K562 (cell line): ENCODE measurements around the gene PHAX. TPM values are rescaled to one million over a fixed set of nuclear protein-coding genes. Genes with fewer than 3 reads are reported as not detected.

Source experiments
- ATAC-seq: fragments of 200-7000 bp; cut with Tn5 transposase; 3 replicates; pipeline ENCODE4 v1.9.1; 2020; ENCODE audit warnings: moderate library complexity
- BruUV-seq: library from RNA; stranded (reverse); fragments of 400-500 nt; replicated peaks from 2 replicates; lab custom pipeline; 2021; lab: Mats Ljungman, UMichigan
- CTCF ChIA-PET: fragments of 300-600 bp; formaldehyde crosslinking; extraction: SDS; loops from one replicate; lab custom pipeline; 2021; ENCODE audit warnings: low intra/inter-chr PET ratio; lab: Yijun Ruan, JAX
- POLR2A ChIA-PET: fragments of 300-600, 350-650 bp; sonication (Branson Sonifier 250); formaldehyde crosslinking; extraction: SDS; loops from one replicate; lab custom pipeline; 2021; ENCODE audit warnings: antibody characterized with exemption, inconsistent platforms; lab: Yijun Ruan, JAX
- DNase-seq, 4 experiments: peaks; one replicate each; pipeline versions ENCODE4 v3.0.0 to v3.0.0-alpha.2; 2011 to 2018; ENCODE audit warnings: low spot score in 3 of 4, mixed read lengths in 3 of 4; ENCODE audit errors: extremely low read depth in 1 of 4
- FAIRE-seq: peaks from 2 replicates; lab custom pipeline; 2011; peaks lifted over from hg19 to GRCh38; lab: Jason Lieb, UNC
- H2AFZ ChIP-seq: 2 replicates; pipeline ENCODE4 v1.6.0; 2011; ENCODE audit warnings: low read depth, low read length, control low read depth, inconsistent platforms
- H3K27ac ChIP-seq: fragments of 200-600 bp; 3 replicates; pipeline ENCODE4 v1.8.0; 2011; ENCODE audit warnings: low read depth, mild to moderate bottlenecking, control low read depth, inconsistent platforms, low read length, moderate library complexity, mixed read lengths; ENCODE audit errors: extremely low read depth
- H3K27me3 ChIP-seq, 2 experiments: fragments of 300-600 bp in 1 of 2; 2 replicates in 1 of 2; 3 replicates in 1 of 2; pipeline versions ENCODE4 v1.6.0 to v1.8.0; 2011; ENCODE audit warnings: inconsistent platforms in 2 of 2, low read length in 2 of 2, mild to moderate bottlenecking in 1 of 2, mixed read lengths in 1 of 2, moderate library complexity in 1 of 2; ENCODE audit not compliant: control insufficient read depth in 2 of 2, insufficient read depth in 2 of 2
- H3K36me3 ChIP-seq: fragments of 300-600 bp; 3 replicates; pipeline ENCODE4 v1.8.0; 2011; ENCODE audit warnings: mild to moderate bottlenecking, low read length, inconsistent platforms; ENCODE audit not compliant: control insufficient read depth, insufficient read depth
- H3K4me1 ChIP-seq, 2 experiments: fragments of 200-600 bp in 1 of 2; replicated peaks in 1 of 2; 2 replicates in 1 of 2; 3 replicates in 1 of 2; pipeline versions ENCODE4 v1.5.1 to v1.8.0; 2011; ENCODE audit warnings: inconsistent platforms in 2 of 2, low read length in 2 of 2, mild to moderate bottlenecking in 1 of 2, mixed read lengths in 1 of 2, moderate library complexity in 1 of 2; ENCODE audit not compliant: control insufficient read depth in 2 of 2, insufficient read depth in 2 of 2
- H3K4me2 ChIP-seq: 2 replicates; pipeline ENCODE4 v1.6.1; 2011; ENCODE audit warnings: low read length, control low read depth, inconsistent platforms, mixed read lengths; ENCODE audit not compliant: insufficient read depth
- H3K4me3 ChIP-seq: fragments of 200-600 bp; sonication (generic), shearing (Covaris generic); 2 replicates; pipeline ENCODE4 v1.5.1; 2016; ENCODE audit warnings: control low read depth, inconsistent platforms
- H3K79me2 ChIP-seq: fragments of 200-600 bp; 3 replicates; pipeline ENCODE4 v1.8.0; 2011; ENCODE audit warnings: low read length, inconsistent platforms; ENCODE audit not compliant: control insufficient read depth, insufficient read depth
- H3K9ac ChIP-seq, 2 experiments: 2 replicates each; pipeline versions ENCODE4 v1.6.0 to v1.6.1; 2011; ENCODE audit warnings: low read depth in 2 of 2, low read length in 2 of 2, control low read depth in 1 of 2, inconsistent platforms in 1 of 2, mild to moderate bottlenecking in 1 of 2, mixed read lengths in 1 of 2; ENCODE audit not compliant: insufficient read depth in 1 of 2
- H3K9me1 ChIP-seq: one replicate; pipeline ENCODE4 v1.6.0; 2011; ENCODE audit warnings: inconsistent platforms, mild to moderate bottlenecking, low read length, moderate library complexity; ENCODE audit not compliant: control insufficient read depth, insufficient read depth
- H3K9me3 ChIP-seq: replicated peaks from 2 replicates; pipeline ENCODE4 v1.5.1; 2011; ENCODE audit warnings: low read depth, low read length, inconsistent platforms; ENCODE audit not compliant: control insufficient read depth, insufficient read depth
- H4K20me1 ChIP-seq: replicated peaks from 2 replicates; pipeline ENCODE4 v1.6.1; 2011; ENCODE audit warnings: low read length, inconsistent platforms, mixed read lengths; ENCODE audit not compliant: control insufficient read depth, insufficient read depth
- CREM ChIP-seq: IDR thresholded peaks from 2 replicates; pipeline ENCODE4 v1.6.1; 2014; ENCODE audit warnings: antibody characterized with exemption, low read depth
- CSDE1 ChIP-seq, 2 experiments: fragments of 450-650 bp; IDR thresholded peaks; 2 replicates each; pipeline ENCODE4 v1.6.1; 2016; ENCODE audit warnings: mild to moderate bottlenecking in 1 of 2
- ESRRB ChIP-seq: fragments of 250-450 bp; sonication (Bioruptor Pico); IDR thresholded peaks from 2 replicates; pipeline ENCODE4 v1.5.0; 2020; ENCODE audit warnings: mild to moderate bottlenecking, moderate library complexity, borderline replicate concordance
- FOXP1 ChIP-seq: sonication (generic); formaldehyde crosslinking; IDR thresholded peaks from 2 replicates; pipeline ENCODE4 v1.8.0; 2022; ENCODE audit warnings: mild to moderate bottlenecking, missing genetic modification reagents
- GABPA ChIP-seq: fragments of 200-800 bp; sonication (Bioruptor generic); conservative IDR thresholded peaks from 2 replicates; pipeline ENCODE4 v1.6.1; 2016; ENCODE audit warnings: low read depth, missing genetic modification characterization, missing compliant biosample characterization
- NCOA2 ChIP-seq, 2 experiments: fragments of 450-650 bp; IDR thresholded peaks; 2 replicates each; pipeline ENCODE4 v1.6.1; 2018; ENCODE audit warnings: mild to moderate bottlenecking in 2 of 2, moderate library complexity in 1 of 2; ENCODE audit not compliant: partially characterized antibody in 2 of 2
- SLC30A9 ChIP-seq: fragments of 250-450 bp; sonication (Bioruptor Pico); IDR thresholded peaks from 2 replicates; pipeline ENCODE4 v1.8.0; 2022; ENCODE audit warnings: mild to moderate bottlenecking, moderate library complexity
- ZNF311 ChIP-seq: fragments of 250-450 bp; sonication (Bioruptor Pico); IDR thresholded peaks from 2 replicates; pipeline ENCODE4 v1.4.0; 2020; ENCODE audit warnings: mild to moderate bottlenecking, moderate library complexity
- ZNF507 ChIP-seq: conservative IDR thresholded peaks from 2 replicates; pipeline ENCODE4 v1.6.1; 2017; ENCODE audit warnings: missing genetic modification characterization, missing compliant biosample characterization
- WGBS: fragments of 100-300 bp; shearing (Covaris generic); methylation state at CpG from one replicate; pipeline ENCODE4 v1.1.6; 2016; ENCODE audit warnings: low coverage, mixed read lengths; ENCODE audit not compliant: insufficient coverage; ENCODE audit errors: missing lambda C conversion rate; 5-methylcytosine and 5-hydroxymethylcytosine counted together
- in situ Hi-C: fragments of 300-500 bp; cut with MboI; formaldehyde crosslinking; loops from 4 replicates; pipeline ENCODE4 v1.15.0; 2018; ENCODE audit warnings: inconsistent platforms, mixed read lengths
- intact Hi-C: fragments of 100-400 bp; cut with micrococcal nuclease; formaldehyde crosslinking; loops from 2 replicates; pipeline ENCODE4 v1.14.2; 2022
- polyA plus RNA-seq, 8 experiments: library from polyadenylated mRNA; depleted of rRNA in 4 of 8; stranded (reverse) in 5 of 8; unstranded in 3 of 8; fragments of >200 nt; fragmentation: Nextera tagmentation in 2 of 8; fragmentation: Illumina TruSeq in 1 of 8; extraction: Ambion mirVana in 2 of 8; extraction: Trizol in 1 of 8; gene quantifications; 2 replicates each; pipeline versions ENCODE4 v1.2.1 to v1.2.3, GENCODE V29; 2011 to 2014; ENCODE audit warnings: inconsistent platforms in 1 of 8, missing spikeins in 1 of 8
- total RNA-seq, 7 experiments: library from RNA; depleted of rRNA in 6 of 7; stranded (reverse); fragments of >200 nt in 6 of 7; fragmentation: Illumina TruSeq in 2 of 7; extraction: Trizol in 2 of 7; gene quantifications; 2 replicates each; pipeline versions ENCODE4 v1.2.1 to v1.2.3, GENCODE V29; 2011 to 2021; ENCODE audit warnings: low replicate concordance in 1 of 7
- TF ChIP-seq, protein P1 (sequence below): fragments of 450-650 bp; IDR thresholded peaks from 2 replicates; pipeline ENCODE4 v1.6.1; 2016; ENCODE audit warnings: antibody characterized with exemption
- TF ChIP-seq, protein P2 (sequence below): fragments of 450-650 bp; IDR thresholded peaks from 2 replicates; pipeline ENCODE4 v1.6.1; 2016; ENCODE audit warnings: mild to moderate bottlenecking, moderate library complexity

Gene PHAX
- total and polyA plus RNA-seq, 9 of the 15 experiments (the other 6 are each of a cell fraction or from before 2014, with no cell fraction given), result 20.2 to 59.8 (median 43.5) TPM

DNA sequence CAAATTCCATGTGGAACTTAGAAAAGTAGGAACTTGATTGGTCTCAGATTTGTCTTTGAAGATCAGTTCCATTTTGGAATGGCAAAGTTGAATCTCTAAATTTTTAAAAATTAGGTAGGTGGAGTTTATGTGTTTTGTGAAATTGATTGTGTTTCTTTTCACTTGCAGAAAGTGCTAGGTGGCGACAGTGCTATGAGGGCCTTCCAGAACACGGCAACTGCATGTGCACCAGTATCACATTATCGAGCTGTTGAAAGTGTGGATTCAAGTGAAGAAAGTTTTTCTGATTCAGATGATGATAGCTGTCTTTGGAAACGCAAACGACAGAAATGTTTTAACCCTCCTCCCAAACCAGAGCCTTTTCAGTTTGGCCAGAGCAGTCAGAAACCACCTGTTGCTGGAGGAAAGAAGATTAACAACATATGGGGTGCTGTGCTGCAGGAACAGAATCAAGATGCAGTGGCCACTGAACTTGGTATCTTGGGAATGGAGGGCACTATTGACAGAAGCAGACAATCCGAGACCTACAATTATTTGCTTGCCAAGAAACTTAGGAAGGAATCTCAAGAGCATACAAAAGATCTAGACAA, 2.8 kb downstream of the PHAX start:
- intact Hi-C loops (no loop called here), in situ Hi-C loops (no loop called here)
- CTCF ChIA-PET, result no interaction called here
- DNase-seq, result no peak
- Histone ChIP-seq H3K9me1 (no peaks in the 10 kb centered on the region), H2AFZ (no peak overlapping the region), H3K36me3 (peaks cover 54% of the 10 kb centered on the region), H3K4me3 (no peak overlapping the region), H4K20me1 (peaks cover 4% of the 10 kb centered on the region), H3K79me2 (peaks cover 69% of the 10 kb centered on the region), H3K27ac (no peak overlapping the region), H3K4me1 (peaks cover 5 to 27% of the 10 kb centered on the region in 2 experiments; a peak in 3 of 5 replicates), H3K4me2 (no peak overlapping the region), H3K27me3 (no peaks in the 10 kb centered on the region), H3K9ac (no peak overlapping the region), H3K9me3 (peaks cover 6% of the 10 kb centered on the region)
- no peak for ATAC-seq
- WGBS, result 95% methylated on average over 4 of the region's 6 CpGs
- TF ChIP-seq ESRRB (CRISPR knock-in tag) (no peak), CREM (no peak), GABPA (tag) (no peak), SLC30A9 (CRISPR knock-in tag) (no peak), NCOA2 (IDR thresholded peaks at IDR 0.05; ENCODE audit: partially characterized antibody in 2 of 2) (no peak), FOXP1 (CRISPR knock-in tag) (no peak), ZNF507 (tag) (no peak), ZNF311 (CRISPR knock-in tag) (no peak), CSDE1 (IDR thresholded peaks at IDR 0.05) (no peak)
- TF ChIP-seq, protein P1, sequence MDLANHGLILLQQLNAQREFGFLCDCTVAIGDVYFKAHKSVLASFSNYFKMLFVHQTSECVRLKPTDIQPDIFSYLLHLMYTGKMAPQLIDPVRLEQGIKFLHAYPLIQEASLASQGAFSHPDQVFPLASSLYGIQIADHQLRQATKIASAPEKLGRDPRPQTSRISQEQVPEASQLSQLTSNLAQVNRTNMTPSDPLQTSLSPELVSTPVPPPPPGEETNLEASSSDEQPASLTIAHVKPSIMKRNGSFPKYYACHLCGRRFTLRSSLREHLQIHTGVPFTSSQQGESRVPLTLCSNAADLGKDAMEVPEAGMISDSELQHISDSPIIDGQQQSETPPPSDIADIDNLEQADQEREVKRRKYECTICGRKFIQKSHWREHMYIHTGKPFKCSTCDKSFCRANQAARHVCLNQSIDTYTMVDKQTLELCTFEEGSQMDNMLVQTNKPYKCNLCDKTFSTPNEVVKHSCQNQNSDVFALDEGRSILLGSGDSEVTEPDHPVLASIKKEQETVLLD, result no peak
- TF ChIP-seq, protein P2, sequence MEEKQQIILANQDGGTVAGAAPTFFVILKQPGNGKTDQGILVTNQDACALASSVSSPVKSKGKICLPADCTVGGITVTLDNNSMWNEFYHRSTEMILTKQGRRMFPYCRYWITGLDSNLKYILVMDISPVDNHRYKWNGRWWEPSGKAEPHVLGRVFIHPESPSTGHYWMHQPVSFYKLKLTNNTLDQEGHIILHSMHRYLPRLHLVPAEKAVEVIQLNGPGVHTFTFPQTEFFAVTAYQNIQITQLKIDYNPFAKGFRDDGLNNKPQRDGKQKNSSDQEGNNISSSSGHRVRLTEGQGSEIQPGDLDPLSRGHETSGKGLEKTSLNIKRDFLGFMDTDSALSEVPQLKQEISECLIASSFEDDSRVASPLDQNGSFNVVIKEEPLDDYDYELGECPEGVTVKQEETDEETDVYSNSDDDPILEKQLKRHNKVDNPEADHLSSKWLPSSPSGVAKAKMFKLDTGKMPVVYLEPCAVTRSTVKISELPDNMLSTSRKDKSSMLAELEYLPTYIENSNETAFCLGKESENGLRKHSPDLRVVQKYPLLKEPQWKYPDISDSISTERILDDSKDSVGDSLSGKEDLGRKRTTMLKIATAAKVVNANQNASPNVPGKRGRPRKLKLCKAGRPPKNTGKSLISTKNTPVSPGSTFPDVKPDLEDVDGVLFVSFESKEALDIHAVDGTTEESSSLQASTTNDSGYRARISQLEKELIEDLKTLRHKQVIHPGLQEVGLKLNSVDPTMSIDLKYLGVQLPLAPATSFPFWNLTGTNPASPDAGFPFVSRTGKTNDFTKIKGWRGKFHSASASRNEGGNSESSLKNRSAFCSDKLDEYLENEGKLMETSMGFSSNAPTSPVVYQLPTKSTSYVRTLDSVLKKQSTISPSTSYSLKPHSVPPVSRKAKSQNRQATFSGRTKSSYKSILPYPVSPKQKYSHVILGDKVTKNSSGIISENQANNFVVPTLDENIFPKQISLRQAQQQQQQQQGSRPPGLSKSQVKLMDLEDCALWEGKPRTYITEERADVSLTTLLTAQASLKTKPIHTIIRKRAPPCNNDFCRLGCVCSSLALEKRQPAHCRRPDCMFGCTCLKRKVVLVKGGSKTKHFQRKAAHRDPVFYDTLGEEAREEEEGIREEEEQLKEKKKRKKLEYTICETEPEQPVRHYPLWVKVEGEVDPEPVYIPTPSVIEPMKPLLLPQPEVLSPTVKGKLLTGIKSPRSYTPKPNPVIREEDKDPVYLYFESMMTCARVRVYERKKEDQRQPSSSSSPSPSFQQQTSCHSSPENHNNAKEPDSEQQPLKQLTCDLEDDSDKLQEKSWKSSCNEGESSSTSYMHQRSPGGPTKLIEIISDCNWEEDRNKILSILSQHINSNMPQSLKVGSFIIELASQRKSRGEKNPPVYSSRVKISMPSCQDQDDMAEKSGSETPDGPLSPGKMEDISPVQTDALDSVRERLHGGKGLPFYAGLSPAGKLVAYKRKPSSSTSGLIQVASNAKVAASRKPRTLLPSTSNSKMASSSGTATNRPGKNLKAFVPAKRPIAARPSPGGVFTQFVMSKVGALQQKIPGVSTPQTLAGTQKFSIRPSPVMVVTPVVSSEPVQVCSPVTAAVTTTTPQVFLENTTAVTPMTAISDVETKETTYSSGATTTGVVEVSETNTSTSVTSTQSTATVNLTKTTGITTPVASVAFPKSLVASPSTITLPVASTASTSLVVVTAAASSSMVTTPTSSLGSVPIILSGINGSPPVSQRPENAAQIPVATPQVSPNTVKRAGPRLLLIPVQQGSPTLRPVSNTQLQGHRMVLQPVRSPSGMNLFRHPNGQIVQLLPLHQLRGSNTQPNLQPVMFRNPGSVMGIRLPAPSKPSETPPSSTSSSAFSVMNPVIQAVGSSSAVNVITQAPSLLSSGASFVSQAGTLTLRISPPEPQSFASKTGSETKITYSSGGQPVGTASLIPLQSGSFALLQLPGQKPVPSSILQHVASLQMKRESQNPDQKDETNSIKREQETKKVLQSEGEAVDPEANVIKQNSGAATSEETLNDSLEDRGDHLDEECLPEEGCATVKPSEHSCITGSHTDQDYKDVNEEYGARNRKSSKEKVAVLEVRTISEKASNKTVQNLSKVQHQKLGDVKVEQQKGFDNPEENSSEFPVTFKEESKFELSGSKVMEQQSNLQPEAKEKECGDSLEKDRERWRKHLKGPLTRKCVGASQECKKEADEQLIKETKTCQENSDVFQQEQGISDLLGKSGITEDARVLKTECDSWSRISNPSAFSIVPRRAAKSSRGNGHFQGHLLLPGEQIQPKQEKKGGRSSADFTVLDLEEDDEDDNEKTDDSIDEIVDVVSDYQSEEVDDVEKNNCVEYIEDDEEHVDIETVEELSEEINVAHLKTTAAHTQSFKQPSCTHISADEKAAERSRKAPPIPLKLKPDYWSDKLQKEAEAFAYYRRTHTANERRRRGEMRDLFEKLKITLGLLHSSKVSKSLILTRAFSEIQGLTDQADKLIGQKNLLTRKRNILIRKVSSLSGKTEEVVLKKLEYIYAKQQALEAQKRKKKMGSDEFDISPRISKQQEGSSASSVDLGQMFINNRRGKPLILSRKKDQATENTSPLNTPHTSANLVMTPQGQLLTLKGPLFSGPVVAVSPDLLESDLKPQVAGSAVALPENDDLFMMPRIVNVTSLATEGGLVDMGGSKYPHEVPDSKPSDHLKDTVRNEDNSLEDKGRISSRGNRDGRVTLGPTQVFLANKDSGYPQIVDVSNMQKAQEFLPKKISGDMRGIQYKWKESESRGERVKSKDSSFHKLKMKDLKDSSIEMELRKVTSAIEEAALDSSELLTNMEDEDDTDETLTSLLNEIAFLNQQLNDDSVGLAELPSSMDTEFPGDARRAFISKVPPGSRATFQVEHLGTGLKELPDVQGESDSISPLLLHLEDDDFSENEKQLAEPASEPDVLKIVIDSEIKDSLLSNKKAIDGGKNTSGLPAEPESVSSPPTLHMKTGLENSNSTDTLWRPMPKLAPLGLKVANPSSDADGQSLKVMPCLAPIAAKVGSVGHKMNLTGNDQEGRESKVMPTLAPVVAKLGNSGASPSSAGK, result no peak
- BruUV-seq, result no TSS peak
- POLR2A ChIA-PET, result no interaction called here
- FAIRE-seq, result peak; percentile 46
